ENCODE results near the gene KCNQ5.

Gene KCNQ5

DNA sequence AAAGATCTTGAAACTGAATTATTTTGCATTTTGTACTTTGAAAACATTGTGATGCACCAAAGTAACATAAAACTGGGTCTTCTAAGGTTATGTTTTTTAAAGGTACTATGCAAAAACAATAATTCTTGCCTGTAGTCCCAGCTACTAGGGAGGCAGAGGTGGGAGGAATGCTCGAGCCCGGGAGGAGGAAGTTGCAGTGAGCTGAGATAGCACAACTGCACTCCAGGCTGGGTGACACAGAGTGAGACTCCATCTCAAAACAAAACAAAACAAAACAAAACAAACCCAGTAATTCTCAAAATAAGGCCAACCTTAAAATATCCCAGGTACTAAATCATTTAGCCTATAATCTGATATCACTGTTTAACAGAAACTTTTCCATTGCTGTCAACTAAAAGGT is 333.8 kb downstream of the KCNQ5 start:
- no peak overlapping the region for H3K4me3 ChIP-seq (ENCODE audit: low read length in 2 of 2)
- no peak overlapping the region for H2BK5ac ChIP-seq (ENCODE audit: low read length)
- H3K18ac ChIP-seq (ENCODE audit: low read length) = no peak overlapping the region
- no peak overlapping the region for H2BK120ac ChIP-seq (ENCODE audit: low read depth, low read length)
- H3K9ac ChIP-seq (ENCODE audit: low read depth, low read length, poor library complexity) = no peak overlapping the region
- H2BK12ac ChIP-seq (ENCODE audit: low read length) = no peak overlapping the region
- no peaks in the 10 kb centered on the region for H3K79me1 ChIP-seq (ENCODE audit: low read depth, low read length)
- no peak overlapping the region for H2AFZ ChIP-seq (ENCODE audit: low read length)
- H3K27ac ChIP-seq (replicated peaks; ENCODE audit: low read length) = no peak overlapping the region
- H3K14ac ChIP-seq (ENCODE audit: low read length) = no peak overlapping the region
- H4K8ac ChIP-seq (ENCODE audit: low read depth, low read length) = no peak overlapping the region
- no peak overlapping the region for H3K23ac ChIP-seq (ENCODE audit: low read depth, low read length, poor library complexity)
- no peaks in the 10 kb centered on the region for H3K4me1 ChIP-seq (ENCODE audit: control insufficient read depth in 2 of 2, insufficient read depth in 1 of 2, low read depth in 1 of 2, low read length in 2 of 2)
- no peak overlapping the region for H2AK5ac ChIP-seq (ENCODE audit: low read depth, low read length)
- H3K36me3 ChIP-seq (replicated peaks in 1 of 2; ENCODE audit: control insufficient read depth in 2 of 2, insufficient read depth in 2 of 2, low read length in 2 of 2) = no peaks in the 10 kb centered on the region
- WGBS, 2 donors (ENCODE audit: extremely low coverage in 2 of 2, insufficient read length in 2 of 2, insufficient replicate concordance in 1 of 2) = no CpG with 5 or more reads among the region's 2 CpGs
- H3K27me3 ChIP-seq (ENCODE audit: control insufficient read depth in 3 of 3, insufficient read depth in 3 of 3, low read depth in 1 of 3, low read length in 3 of 3) = no peaks in the 10 kb centered on the region
- no peak overlapping the region for H2BK15ac ChIP-seq (ENCODE audit: low read length)
- DNase-seq (ENCODE audit: low spot score) = no peak
- no peak overlapping the region for H3K4me2 ChIP-seq (ENCODE audit: insufficient read depth, low read length, poor library complexity, severe bottlenecking)
- no peak overlapping the region for H3K4ac ChIP-seq (ENCODE audit: low read length)
- H4K91ac ChIP-seq (ENCODE audit: low read depth, low read length, poor library complexity) = no peak overlapping the region
- H3K9me3 ChIP-seq (replicated peaks in 1 of 2; ENCODE audit: control insufficient read depth in 2 of 2, insufficient read depth in 1 of 2, low read depth in 1 of 2, low read length in 2 of 2) = no peaks in the 10 kb centered on the region

DNA sequence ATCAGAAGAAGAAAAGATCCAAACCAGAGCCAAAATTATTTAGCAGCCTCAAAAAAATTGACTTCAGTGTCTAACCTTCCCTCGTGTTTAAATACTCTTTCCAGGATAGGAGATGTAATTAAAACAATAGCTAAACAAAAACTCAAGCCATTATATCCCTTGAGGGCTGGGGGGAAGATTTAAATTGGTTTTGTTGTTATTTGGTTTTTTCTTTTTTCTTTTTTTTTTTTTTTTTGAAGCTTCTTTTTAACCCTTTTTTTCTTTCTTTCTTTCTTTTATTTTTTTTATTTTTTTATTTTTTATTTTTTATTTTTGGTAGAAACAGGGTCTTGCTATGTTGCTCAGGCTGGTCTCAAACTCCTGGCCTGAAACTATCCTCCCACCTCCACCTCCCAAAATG is 334.4 kb downstream of the KCNQ5 start:
- Histone ChIP-seq H2BK120ac (ENCODE audit: low read depth, low read length) (no peak overlapping the region), H2BK15ac (ENCODE audit: low read length) (no peak overlapping the region), H2BK5ac (ENCODE audit: low read length) (no peak overlapping the region), H3K23ac (ENCODE audit: low read depth, low read length, poor library complexity) (no peak overlapping the region), H3K4ac (ENCODE audit: low read length) (no peak overlapping the region), H3K4me2 (ENCODE audit: insufficient read depth, low read length, poor library complexity, severe bottlenecking) (no peak overlapping the region), H3K9ac (ENCODE audit: low read depth, low read length, poor library complexity) (no peak overlapping the region), H3K9me3 (replicated peaks in 1 of 2; ENCODE audit: control insufficient read depth in 2 of 2, insufficient read depth in 1 of 2, low read depth in 1 of 2, low read length in 2 of 2) (no peaks in the 10 kb centered on the region), H3K4me3 (ENCODE audit: low read length in 2 of 2) (no peak overlapping the region), H2AFZ (ENCODE audit: low read length) (no peak overlapping the region), H3K79me1 (ENCODE audit: low read depth, low read length) (no peaks in the 10 kb centered on the region), H3K4me1 (ENCODE audit: control insufficient read depth in 2 of 2, insufficient read depth in 1 of 2, low read depth in 1 of 2, low read length in 2 of 2) (no peaks in the 10 kb centered on the region), H3K18ac (ENCODE audit: low read length) (no peak overlapping the region), H3K36me3 (replicated peaks in 1 of 2; ENCODE audit: control insufficient read depth in 2 of 2, insufficient read depth in 2 of 2, low read length in 2 of 2) (no peaks in the 10 kb centered on the region), H4K8ac (ENCODE audit: low read depth, low read length) (no peak overlapping the region), H3K14ac (ENCODE audit: low read length) (no peak overlapping the region), H4K91ac (ENCODE audit: low read depth, low read length, poor library complexity) (no peak overlapping the region), H2BK12ac (ENCODE audit: low read length) (no peak overlapping the region), H2AK5ac (ENCODE audit: low read depth, low read length) (no peak overlapping the region), H3K27me3 (ENCODE audit: control insufficient read depth in 3 of 3, insufficient read depth in 3 of 3, low read depth in 1 of 3, low read length in 3 of 3) (no peaks in the 10 kb centered on the region), H3K27ac (replicated peaks; ENCODE audit: low read length) (no peak overlapping the region)
- no CpG with 5 or more reads among the region's 1 CpG for WGBS, 2 donors (ENCODE audit: extremely low coverage in 2 of 2, insufficient read length in 2 of 2, insufficient replicate concordance in 1 of 2)
- DNase-seq (ENCODE audit: low spot score) = no peak

DNA sequence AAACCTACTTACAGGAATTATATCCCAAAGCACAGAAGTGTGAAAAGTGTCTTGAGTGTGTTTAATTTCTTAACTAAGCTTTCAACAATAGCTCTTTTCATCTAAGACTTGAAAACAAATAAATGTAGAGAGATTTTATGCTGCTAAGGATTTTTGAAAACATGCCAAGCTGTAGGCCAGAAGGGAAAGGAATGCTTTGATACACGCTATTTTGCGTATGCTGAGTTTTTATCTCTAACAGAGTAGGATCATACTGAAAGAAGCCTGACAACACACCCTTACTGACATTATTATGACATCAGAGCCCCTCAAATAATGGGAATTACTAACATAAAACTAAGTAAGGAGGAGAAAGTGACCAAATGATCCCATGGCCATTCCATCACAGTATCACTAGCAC is 338.0 kb downstream of the KCNQ5 start:
- no peak overlapping the region for H3K14ac ChIP-seq (ENCODE audit: low read length)
- DNase-seq (ENCODE audit: low spot score) = no peak
- no CpG with 5 or more reads among the region's 2 CpGs for WGBS, 2 donors (ENCODE audit: extremely low coverage in 2 of 2, insufficient read length in 2 of 2, insufficient replicate concordance in 1 of 2)
- no peaks in the 10 kb centered on the region for H3K27me3 ChIP-seq (ENCODE audit: control insufficient read depth in 3 of 3, insufficient read depth in 3 of 3, low read depth in 1 of 3, low read length in 3 of 3)
- no peak overlapping the region for H2BK120ac ChIP-seq (ENCODE audit: low read depth, low read length)
- no peak overlapping the region for H3K4me2 ChIP-seq (ENCODE audit: insufficient read depth, low read length, poor library complexity, severe bottlenecking)
- no peaks in the 10 kb centered on the region for H3K36me3 ChIP-seq (replicated peaks in 1 of 2; ENCODE audit: control insufficient read depth in 2 of 2, insufficient read depth in 2 of 2, low read length in 2 of 2)
- H3K79me1 ChIP-seq (ENCODE audit: low read depth, low read length) = no peaks in the 10 kb centered on the region
- no peak overlapping the region for H3K9ac ChIP-seq (ENCODE audit: low read depth, low read length, poor library complexity)
- no peak overlapping the region for H2BK15ac ChIP-seq (ENCODE audit: low read length)
- no peak overlapping the region for H3K18ac ChIP-seq (ENCODE audit: low read length)
- no peaks in the 10 kb centered on the region for H3K9me3 ChIP-seq (replicated peaks in 1 of 2; ENCODE audit: control insufficient read depth in 2 of 2, insufficient read depth in 1 of 2, low read depth in 1 of 2, low read length in 2 of 2)
- H2AFZ ChIP-seq (ENCODE audit: low read length) = no peak overlapping the region
- H3K4me1 ChIP-seq (ENCODE audit: control insufficient read depth in 2 of 2, insufficient read depth in 1 of 2, low read depth in 1 of 2, low read length in 2 of 2) = no peaks in the 10 kb centered on the region
- no peak overlapping the region for H3K27ac ChIP-seq (replicated peaks; ENCODE audit: low read length)
- no peak overlapping the region for H3K23ac ChIP-seq (ENCODE audit: low read depth, low read length, poor library complexity)
- H3K4me3 ChIP-seq (ENCODE audit: low read length in 2 of 2) = no peak overlapping the region
- no peak overlapping the region for H4K91ac ChIP-seq (ENCODE audit: low read depth, low read length, poor library complexity)
- H2BK12ac ChIP-seq (ENCODE audit: low read length) = no peak overlapping the region
- no peak overlapping the region for H2AK5ac ChIP-seq (ENCODE audit: low read depth, low read length)
- H2BK5ac ChIP-seq (ENCODE audit: low read length) = no peak overlapping the region
- H4K8ac ChIP-seq (ENCODE audit: low read depth, low read length) = no peak overlapping the region
- H3K4ac ChIP-seq (ENCODE audit: low read length) = no peak overlapping the region

GRCh38 chr6:72963946-72964345 is 342.1 kb downstream of the KCNQ5 start:
- Histone ChIP-seq H3K4ac (ENCODE audit: low read length) (no peak overlapping the region), H3K4me1 (ENCODE audit: control insufficient read depth in 2 of 2, insufficient read depth in 1 of 2, low read depth in 1 of 2, low read length in 2 of 2) (no peaks in the 10 kb centered on the region), H3K18ac (ENCODE audit: low read length) (no peak overlapping the region), H4K91ac (ENCODE audit: low read depth, low read length, poor library complexity) (no peak overlapping the region), H3K9me3 (replicated peaks in 1 of 2; ENCODE audit: control insufficient read depth in 2 of 2, insufficient read depth in 1 of 2, low read depth in 1 of 2, low read length in 2 of 2) (no peaks in the 10 kb centered on the region), H2BK12ac (ENCODE audit: low read length) (no peak overlapping the region), H3K27ac (replicated peaks; ENCODE audit: low read length) (no peak overlapping the region), H3K27me3 (ENCODE audit: control insufficient read depth in 3 of 3, insufficient read depth in 3 of 3, low read depth in 1 of 3, low read length in 3 of 3) (no peaks in the 10 kb centered on the region), H2AK5ac (ENCODE audit: low read depth, low read length) (no peak overlapping the region), H3K4me2 (ENCODE audit: insufficient read depth, low read length, poor library complexity, severe bottlenecking) (no peak overlapping the region), H3K4me3 (ENCODE audit: low read length in 2 of 2) (no peak overlapping the region), H2BK120ac (ENCODE audit: low read depth, low read length) (no peak overlapping the region), H3K23ac (ENCODE audit: low read depth, low read length, poor library complexity) (no peak overlapping the region), H2AFZ (ENCODE audit: low read length) (no peak overlapping the region), H4K8ac (ENCODE audit: low read depth, low read length) (no peak overlapping the region), H2BK5ac (ENCODE audit: low read length) (no peak overlapping the region), H3K36me3 (replicated peaks in 1 of 2; ENCODE audit: control insufficient read depth in 2 of 2, insufficient read depth in 2 of 2, low read length in 2 of 2) (no peaks in the 10 kb centered on the region), H3K14ac (ENCODE audit: low read length) (no peak overlapping the region), H3K9ac (ENCODE audit: low read depth, low read length, poor library complexity) (no peak overlapping the region), H2BK15ac (ENCODE audit: low read length) (no peak overlapping the region), H3K79me1 (ENCODE audit: low read depth, low read length) (no peaks in the 10 kb centered on the region)
- no CpG with 5 or more reads among the region's 2 CpGs for WGBS, 2 donors (ENCODE audit: extremely low coverage in 2 of 2, insufficient read length in 2 of 2, insufficient replicate concordance in 1 of 2)
- DNase-seq (ENCODE audit: low spot score) = no peak
